Medulla oblongata (tissue), 1 donor: ENCODE data around the gene FHIT.
"Not testable (repeated sequence)": the region's sequence is repeated elsewhere in the genome, so short reads cannot be mapped to it uniquely, and the experiment has no call there.

Experiments
- DNase-seq: peaks from one replicate; pipeline ENCODE4 v3.0.0-alpha.2; 2015; ENCODE audit errors: extremely low spot score

FHIT gene

DNA sequence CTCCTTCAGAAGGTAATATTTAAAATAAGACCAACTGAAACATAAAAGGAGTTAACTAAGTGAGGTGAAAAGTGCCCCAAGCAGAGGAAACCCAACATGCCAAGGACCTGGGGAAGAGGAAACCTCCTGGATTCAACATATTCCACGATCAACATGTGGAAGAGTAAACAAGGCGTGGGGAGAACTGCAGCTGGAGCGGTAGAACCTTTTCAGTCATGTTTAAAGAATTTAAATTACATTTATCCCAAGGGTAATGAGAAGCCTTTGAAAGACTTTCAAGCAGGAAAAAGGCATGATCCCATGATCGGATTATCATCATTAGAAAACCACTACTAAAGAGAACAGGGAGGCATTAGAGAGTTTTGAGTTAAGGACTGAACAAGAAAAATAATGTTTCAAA is 330.7 kb downstream of the FHIT start:
- DNase-seq, result no peak

DNA sequence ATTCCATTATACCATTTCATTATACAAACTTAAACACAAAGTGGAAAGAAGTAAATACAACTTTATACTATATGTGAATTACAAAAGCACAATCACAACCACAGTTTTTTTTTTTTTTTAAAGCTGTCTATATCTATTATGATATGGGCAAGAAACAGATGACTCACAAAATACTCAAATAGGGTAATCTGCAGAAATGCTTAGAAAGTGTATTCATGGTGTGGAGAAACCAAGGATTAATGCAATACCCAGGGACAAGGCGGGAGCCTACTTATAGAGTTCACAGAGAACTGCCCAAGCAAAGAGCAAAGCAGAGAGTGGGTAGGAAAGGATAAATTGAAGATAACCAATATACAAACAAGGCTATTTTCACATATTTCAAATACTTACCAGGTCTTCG is 332.0 kb downstream of the FHIT start:
- DNase-seq, result no peak

DNA sequence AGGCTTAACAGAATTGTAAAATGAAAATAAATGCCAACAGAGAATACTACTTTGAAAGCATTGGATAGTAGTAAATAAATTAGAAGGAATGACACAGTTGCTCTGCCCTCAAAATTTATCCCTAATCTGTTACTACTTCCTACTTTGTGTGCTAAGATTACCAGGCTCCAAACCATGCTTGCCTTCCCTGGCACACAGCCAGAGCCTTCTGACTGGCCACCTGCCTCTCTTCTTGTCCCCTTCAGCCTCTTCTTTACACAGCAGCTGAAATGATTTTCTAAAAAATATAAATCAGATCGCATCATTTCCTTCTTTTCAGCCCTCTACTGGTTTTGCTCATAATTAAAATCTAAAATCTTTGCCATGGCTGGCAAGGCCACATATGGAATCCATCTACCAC is 334.1 kb downstream of the FHIT start:
- no peak for DNase-seq

DNA sequence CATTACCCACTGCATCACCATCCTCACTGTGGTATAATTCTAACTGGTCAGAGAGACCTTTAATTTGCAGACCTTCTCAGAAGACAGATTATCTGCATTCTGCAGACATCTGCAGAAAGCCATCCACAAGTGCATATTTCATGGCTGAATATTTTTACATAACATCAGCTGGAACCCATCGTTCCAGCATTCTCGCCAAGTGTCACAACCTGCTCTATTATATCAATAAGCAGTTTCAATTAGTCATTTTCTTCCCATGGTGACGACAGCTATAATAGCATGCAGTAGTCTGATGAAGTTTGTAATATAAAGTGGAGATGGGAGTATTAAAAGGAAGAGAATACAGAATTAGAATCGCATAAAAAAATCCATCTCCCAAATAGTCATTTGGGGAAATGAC is 334.7 kb downstream of the FHIT start:
- DNase-seq, result no peak

DNA sequence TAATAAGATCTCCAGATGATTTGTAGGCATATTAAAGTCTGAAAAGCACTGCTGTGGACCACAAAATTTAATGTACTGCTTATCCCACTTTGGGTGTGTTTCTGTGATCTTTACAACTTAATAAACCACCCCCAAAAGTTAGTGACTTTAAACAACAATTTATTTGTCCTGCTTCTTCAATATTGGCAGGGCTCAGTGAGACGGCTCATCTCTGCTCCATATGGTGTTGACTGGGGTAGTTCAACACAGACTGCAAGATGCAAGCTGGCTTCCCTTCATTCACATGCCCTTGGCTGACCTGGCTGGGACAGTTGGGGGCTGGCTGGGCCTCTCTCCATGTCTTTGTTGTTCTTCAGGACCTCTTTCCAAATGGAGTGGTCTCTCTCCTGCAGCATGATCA is 337.8 kb downstream of the FHIT start:
- DNase-seq, result no peak

DNA sequence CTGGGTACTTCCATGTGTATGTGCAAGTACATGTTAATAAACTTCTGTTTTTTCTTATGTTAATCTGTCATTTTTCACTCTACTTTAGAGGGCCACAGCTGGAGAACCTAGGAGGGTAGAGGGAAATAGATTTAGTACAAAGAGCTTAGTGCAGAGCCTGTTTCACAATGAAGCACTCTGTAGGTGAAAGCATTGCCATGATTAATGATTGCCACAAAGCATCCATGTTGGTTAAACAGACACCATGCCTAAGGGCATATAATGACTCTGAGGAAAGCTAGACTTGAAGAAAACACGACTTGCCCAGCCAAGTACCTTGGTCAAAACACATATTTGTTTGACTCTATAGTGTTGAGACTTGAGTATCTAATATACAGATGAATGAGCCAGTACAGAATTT is 338.4 kb downstream of the FHIT start:
- no peak for DNase-seq

DNA sequence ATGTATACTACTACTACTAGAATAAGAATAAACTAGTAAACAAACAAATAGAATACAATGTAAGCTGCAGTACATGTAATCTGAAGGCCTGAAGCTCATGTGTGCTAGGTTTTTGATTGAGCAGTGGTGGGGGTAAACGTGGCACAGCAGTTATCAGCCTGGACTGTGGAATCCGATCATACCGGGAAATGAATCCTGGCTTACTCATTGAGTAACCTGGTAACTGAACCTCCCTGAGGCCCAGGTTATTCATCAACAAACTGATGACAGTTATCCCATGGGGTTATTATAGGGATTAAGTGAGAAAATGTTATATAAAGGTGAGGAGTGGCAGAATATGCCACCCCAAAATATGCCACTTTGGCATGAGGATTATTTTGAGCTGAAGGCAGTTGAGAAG is 339.1 kb downstream of the FHIT start:
- DNase-seq, result no peak

DNA sequence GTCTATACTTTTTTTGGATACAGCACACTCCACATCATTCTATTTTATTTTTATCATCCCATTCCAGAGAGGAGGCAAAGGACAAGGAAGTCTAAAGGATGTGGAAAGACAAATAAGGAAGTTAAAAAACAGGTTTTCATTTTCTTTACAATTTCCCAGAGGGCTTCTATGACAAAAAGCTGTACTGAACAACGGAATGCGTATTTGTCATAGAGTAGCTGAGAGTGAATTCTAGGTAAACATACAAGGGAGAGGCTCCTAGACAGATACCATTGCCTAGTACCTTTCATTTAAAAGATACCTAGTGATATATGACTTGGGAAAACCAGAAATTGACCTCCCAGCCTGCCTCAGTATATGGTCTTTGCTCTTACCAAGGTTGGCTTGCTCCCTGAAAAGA is 341.7 kb downstream of the FHIT start:
- DNase-seq, result no peak

DNA sequence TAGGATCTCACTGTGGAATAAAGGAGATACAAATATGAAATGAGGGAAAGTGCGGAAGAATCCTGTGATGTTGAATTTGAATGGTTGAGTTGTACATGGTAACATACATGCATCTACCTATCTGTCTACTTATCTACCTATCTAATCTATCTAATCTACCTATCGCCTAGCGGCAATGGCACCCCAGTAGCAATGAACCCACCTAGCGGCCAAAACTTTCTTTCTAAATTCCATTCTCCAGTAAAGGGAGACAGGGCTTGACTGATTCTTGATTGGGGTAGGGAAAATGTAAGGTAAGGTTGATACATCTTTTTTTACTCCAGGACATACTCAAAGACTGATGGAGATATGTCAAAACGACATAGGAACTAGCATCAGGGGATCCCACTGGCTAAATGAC is 345.0 kb downstream of the FHIT start:
- no peak for DNase-seq

DNA sequence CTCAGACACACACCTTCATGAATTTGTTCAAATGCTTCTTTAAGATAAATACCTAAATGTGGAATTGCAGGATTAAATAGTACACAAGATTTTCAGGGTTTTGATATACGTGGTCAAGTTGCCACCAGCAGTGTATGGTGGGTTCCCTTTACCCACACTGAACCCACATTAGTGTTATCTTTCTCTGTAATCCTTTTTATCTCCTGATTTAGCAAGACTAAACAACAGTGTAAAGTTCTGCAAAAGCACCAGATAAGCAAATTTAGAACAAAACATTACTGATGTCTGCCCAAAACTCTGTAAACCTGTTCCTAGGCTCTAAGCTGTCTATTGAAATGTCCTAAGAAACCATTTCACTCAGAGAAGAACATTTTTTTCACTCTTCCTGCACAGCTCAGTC is 352.9 kb downstream of the FHIT start:
- DNase-seq, result no peak

DNA sequence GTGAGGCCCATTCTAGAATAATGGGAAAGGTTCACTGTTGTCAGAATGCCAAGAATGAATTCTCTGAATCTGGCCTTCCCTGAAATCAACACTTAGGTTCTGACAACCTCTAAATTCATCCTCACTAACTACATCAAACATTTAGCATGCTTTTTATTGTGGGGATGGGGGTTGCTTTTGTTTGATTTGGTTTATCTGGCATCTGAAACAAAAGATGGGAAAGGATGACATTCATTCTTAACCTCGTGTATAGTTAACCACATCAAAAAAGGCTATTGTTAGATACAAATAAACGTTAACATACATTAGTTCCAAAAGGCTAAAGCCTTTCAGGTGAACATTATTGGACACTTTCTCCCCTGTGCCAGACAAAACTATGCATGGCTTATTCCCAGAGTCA is 357.3 kb downstream of the FHIT start:
- DNase-seq, result no peak

DNA sequence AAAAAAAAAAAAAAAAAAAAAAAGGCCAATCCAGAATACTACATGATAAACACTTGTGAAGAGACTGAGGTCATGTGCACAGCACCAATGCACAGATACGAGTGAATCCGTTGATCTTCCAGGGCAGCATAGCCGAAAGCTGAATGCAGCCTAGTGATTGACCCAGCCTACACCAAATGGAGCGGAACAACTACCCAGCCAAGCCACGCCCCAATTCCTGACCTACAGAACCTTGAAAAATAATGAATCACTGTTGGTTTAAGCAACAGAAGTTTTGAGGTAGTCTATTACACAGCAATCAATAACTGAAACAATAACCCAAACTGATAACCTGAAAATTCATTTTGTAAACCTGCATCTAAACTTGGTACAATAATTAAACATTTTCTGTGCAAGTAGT is 361.0 kb downstream of the FHIT start:
- DNase-seq, result no peak

DNA sequence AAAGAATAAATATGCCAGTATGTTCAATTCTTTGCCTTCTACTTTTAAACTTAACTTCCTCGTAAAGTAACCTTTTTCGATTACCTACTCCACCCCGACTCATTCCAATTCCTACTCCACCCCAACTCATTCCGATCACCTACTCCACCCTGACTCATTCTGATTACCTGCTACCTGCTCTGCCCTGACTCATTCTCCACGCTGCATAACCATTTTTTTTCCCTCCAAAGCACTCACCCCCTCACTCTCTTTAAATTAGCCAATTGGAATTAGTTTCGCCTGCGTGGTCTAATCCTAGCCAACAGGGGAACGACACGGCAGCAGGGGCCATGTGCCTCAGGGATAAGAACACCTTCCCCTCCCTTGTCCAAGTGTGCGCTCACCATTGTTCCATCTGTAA is 362.3 kb downstream of the FHIT start:
- not testable (repeated sequence) for DNase-seq

DNA sequence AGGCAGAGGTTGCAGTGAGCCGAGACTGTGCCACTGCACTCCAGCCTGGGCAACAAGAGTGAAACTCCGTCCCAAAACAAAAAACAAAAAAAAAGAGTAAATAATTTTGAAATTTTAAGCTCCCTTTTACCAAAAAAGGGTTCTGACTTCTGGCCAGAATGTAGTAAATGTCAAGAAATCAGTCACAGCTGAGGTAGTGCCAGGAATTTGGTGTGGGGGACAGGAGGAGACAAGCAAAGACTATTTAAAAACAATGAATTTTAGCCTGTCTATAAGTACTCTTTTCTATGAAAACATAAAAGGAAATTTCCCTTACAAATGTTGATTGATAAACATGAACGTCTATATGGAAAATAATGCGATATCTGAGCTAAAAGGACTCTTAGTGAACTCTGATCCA is 363.7 kb downstream of the FHIT start:
- no peak for DNase-seq

DNA sequence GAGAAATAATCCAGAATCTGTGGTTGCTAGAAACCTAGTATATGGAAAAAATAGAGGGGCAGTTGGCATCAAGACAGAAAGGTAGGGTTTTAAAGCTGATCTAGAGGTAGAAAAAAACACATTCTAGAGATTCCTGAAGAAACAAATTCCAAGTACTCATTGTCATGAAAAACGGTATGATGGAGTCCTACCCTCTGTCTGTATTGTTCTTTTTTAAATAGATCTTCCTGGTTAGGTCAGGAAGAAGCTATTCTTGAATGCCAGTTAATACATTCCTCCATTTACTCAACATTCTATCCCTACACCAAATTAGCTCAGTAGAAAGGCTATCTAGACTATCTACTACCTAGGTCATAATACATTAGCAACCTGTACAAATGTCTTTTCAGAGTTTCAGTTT is 364.7 kb downstream of the FHIT start:
- DNase-seq, result no peak

DNA sequence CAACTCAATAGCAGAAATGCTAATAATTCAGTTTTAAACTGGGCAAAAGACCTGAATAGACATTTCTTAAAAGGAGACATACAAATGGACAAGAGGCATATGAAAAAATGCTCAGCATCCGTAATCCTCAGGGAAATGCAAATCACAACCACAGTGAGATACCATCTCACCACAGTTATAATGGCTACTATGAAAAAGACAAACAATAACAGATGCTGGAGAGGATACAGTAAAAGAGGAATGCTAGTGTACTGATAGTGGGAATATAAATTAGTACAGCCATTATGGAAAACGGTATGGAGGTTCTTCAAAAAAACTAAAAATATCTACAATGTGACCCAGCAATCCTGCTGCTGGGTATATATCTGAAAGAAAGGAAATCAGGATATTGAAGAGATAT is 367.2 kb downstream of the FHIT start:
- no peak for DNase-seq

DNA sequence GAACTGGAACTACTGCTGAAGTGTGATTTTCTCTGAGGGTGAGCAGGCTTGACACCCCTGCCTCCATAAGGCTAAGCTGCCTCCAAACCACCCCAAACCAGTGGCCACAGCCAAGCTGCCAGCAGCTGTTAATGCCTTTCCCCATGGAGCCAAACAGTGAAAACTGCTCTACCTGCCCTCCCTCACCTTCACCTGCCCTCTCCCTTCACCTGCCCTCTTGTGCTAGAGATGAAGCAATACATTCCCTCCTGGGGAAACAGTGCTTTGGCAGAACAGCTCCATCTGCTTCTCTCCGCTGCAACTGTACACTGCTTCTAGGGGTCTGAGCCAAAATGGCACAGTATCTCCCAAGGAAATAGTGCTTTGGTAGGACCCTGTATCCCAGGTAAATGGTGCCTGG is 374.1 kb downstream of the FHIT start:
- DNase-seq, result no peak

DNA sequence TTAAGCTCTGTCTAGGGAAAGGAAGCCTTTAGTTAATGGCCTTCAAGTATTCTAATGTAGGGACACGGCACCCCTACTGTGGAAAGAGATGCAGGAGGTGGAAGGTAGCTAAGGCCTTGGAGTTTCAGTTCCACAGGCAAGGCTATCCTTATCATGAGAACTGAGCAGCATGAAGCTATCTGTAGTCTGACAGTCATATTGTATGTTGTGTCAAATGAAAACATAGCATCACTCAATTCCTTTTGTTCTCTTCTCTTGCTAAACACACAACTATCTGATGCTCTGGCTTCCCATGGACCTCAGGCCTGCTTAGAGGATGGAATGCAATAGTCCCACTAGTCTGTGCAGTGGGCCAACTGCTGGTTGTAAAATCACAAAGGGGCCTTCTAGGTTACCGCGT is 380.9 kb downstream of the FHIT start:
- DNase-seq, result no peak

DNA sequence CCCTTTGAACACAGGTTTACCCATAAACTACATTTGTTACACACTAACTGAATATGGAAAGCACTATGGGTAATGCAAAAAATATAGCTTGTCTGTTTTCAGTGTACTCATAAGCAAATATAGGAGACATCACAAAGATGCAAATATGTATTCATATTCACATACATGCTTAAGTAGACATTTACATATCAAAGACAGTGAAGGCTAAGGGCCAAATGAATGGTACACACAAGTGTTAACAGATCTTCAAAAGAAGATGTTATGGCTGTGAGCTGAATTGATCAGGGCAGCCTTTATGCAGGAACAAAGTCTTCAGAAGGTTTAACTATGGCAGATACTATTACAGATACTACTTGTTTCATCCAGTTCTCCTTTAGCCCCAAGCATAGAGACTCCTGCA is 384.1 kb downstream of the FHIT start:
- DNase-seq, result no peak

DNA sequence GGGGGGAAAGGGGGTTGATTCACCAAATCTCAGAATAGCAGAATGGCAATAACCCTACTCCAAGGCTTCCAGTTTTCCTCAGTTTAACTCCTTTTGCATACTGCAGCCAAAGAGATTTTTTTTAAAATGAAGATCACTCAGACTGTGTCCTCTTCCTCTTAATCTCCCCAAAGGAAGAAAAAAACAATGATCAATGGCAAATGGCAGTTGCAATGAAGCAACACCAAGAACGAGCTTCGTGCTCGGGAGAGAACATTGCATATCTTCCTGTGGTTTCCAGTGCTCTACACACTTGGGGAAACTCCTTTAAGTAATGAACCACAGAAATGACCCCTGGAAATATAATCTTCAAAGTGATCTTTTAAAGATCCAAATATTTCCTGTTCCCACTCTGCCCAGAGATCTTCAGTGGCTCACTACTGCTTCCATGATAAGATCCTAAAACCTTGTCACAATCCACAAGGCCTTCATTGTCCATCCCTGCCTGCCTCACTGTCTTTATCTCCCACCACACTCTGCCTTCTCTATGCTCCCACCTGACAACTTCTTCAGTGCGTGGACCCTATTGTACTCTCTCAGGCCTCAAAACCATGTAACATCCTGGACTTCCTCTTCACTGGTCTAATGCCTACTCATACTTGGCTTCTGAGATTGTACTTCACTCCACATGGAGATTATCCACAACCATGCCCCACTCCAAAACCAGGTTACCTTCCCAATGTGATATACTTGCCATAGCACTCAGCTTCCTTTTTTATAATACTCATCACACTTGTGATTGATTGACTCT is 394.8 kb downstream of the FHIT start:
- no peak for DNase-seq

DNA sequence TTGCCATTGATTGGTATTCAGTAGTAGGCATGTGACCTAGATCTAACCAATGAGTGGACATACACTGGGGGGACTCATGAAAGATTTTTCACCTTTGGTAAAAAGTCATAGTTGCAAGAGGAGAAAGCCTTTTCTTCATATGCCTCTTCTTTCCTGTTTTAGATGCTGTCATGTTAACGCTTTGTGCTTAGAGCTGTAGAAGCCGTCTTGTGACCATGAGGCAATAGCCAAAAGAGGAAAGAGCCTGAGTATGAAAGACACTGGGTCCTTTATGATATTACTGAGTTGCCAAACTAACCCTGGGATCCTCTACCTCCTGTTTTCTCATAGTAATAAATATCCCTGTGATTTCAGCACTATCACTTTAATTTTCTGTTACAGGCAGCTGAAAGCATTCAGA is 396.0 kb downstream of the FHIT start:
- no peak for DNase-seq

DNA sequence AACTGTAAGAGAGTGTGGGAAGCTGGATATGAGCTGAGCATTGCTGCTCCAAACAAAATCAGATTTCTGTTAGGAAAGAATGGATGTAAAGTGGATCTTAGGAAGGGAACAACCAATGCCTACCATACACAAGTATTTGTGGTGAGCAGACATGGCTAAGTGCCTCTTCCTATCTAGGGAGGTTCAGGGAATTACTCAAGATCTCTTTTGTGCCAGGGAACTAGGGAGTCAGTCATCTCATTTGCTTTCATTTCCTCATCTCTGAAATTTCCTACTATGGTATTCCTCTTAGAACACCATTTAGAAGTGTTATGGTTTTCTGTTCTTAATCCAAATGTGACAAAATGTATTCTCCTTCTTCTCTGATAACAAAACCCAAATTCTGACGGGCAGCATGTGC is 396.5 kb downstream of the FHIT start:
- DNase-seq, result no peak

DNA sequence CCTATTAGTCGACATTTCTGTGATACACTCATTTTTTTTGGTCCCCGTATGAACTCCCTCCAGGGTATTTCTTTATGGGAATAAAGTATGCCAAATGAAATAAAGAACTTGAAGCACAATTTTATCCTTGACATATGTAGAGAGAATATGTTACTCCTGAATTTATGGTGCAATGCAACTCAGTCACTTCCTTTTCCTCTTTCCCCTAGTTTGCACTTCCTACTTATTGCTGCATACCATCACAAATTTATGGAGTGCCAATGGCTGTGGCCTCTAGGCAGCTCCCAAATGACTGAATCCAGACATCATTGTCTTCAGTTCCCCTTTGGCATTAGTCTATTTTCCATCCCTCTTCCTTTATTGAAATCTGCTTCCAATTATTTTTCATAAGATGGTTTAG is 403.5 kb downstream of the FHIT start:
- DNase-seq, result no peak

DNA sequence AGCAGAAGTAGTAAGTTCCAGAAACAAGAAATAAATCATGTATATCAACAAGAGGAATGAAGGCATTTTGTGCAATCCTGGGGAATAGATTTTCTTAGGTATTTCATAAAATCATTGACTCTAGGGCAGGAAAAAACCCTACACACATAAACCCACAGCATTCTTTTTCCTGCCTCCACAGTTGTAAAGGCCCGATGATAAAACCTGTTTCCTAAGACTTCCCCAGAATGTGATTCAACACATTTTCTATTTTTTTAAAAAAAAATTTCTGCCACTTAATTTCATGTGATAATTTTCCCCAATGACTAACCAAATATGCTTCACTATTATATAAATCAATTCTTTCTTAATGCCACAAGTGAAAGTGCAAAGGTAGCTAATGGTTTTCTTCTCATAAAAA is 407.0 kb downstream of the FHIT start:
- DNase-seq, result no peak
